HEK293 (cell line): Measurements from ENCODE around the gene NOP10.

Experiments
- ATF2 ChIP-seq: fragments of 450-650 bp; formaldehyde crosslinking; IDR thresholded peaks from 2 replicates; pipeline ENCODE4 v1.5.1; 2016; ENCODE audit warnings: missing biosample characterization, missing genetic modification characterization, low read depth
- CTCF ChIP-seq: fragments of 450-650 bp; formaldehyde crosslinking; IDR thresholded peaks from 2 replicates; pipeline ENCODE4 v1.5.1; 2016; ENCODE audit warnings: missing biosample characterization, missing genetic modification characterization
- HOXC10 ChIP-seq: sonication (generic); formaldehyde crosslinking; IDR thresholded peaks from 2 replicates; pipeline ENCODE4 v1.8.1; 2023; ENCODE audit warnings: mild to moderate bottlenecking, missing genetic modification reagents
- REPIN1 ChIP-seq: fragments of 450-650 bp; formaldehyde crosslinking; IDR thresholded peaks from 2 replicates; pipeline ENCODE4 v1.5.1; 2017; ENCODE audit warnings: missing biosample characterization, missing genetic modification characterization, low read depth
- SCRT1 ChIP-seq: fragments of 450-650 bp; formaldehyde crosslinking; IDR thresholded peaks from 2 replicates; pipeline ENCODE4 v1.5.1; 2016; ENCODE audit warnings: missing biosample characterization, missing genetic modification characterization, borderline replicate concordance
- SCRT2 ChIP-seq: fragments of 450-650 bp; formaldehyde crosslinking; IDR thresholded peaks from 2 replicates; pipeline ENCODE4 v1.5.1; 2016; ENCODE audit warnings: missing biosample characterization, missing genetic modification characterization
- TSHZ1 ChIP-seq: fragments of 450-650 bp; formaldehyde crosslinking; IDR thresholded peaks from 2 replicates; pipeline ENCODE4 v1.5.1; 2016; ENCODE audit warnings: missing biosample characterization, missing genetic modification characterization, borderline replicate concordance
- WT1 ChIP-seq: fragments of 450-650 bp; formaldehyde crosslinking; IDR thresholded peaks from 2 replicates; pipeline ENCODE4 v1.5.1; 2016; ENCODE audit warnings: missing biosample characterization, missing genetic modification characterization
- ZBTB10 ChIP-seq: fragments of 450-650 bp; formaldehyde crosslinking; IDR thresholded peaks from 2 replicates; pipeline ENCODE4 v1.5.1; 2016; ENCODE audit warnings: missing biosample characterization, missing genetic modification characterization
- ZBTB17 ChIP-seq: fragments of 450-650 bp; formaldehyde crosslinking; IDR thresholded peaks from 2 replicates; pipeline ENCODE4 v1.5.1; 2016; ENCODE audit warnings: missing biosample characterization, missing genetic modification characterization
- ZNF114 ChIP-seq: fragments of 450-650 bp; formaldehyde crosslinking; IDR thresholded peaks from 2 replicates; pipeline ENCODE4 v1.5.0; 2017; ENCODE audit warnings: missing biosample characterization, missing genetic modification characterization
- ZNF18 ChIP-seq: fragments of 450-650 bp; formaldehyde crosslinking; IDR thresholded peaks from 2 replicates; pipeline ENCODE4 v1.5.1; 2016; ENCODE audit warnings: missing biosample characterization, missing genetic modification characterization
- ZNF184 ChIP-seq: fragments of 450-650 bp; IDR thresholded peaks from 2 replicates; pipeline ENCODE4 v1.5.1; 2018; ENCODE audit warnings: missing biosample characterization, mild to moderate bottlenecking, missing genetic modification characterization
- ZNF335 ChIP-seq: fragments of 450-650 bp; formaldehyde crosslinking; conservative IDR thresholded peaks from 2 replicates; pipeline ENCODE4 v1.5.1; 2016; ENCODE audit warnings: missing biosample characterization, missing genetic modification characterization
- ZNF513 ChIP-seq: fragments of 450-650 bp; IDR thresholded peaks from 2 replicates; pipeline ENCODE4 v1.5.1; 2018; ENCODE audit warnings: missing biosample characterization, missing genetic modification characterization
- ZNF521 ChIP-seq: fragments of 450-650 bp; formaldehyde crosslinking; IDR thresholded peaks from 2 replicates; pipeline ENCODE4 v1.5.1; 2017; ENCODE audit warnings: missing biosample characterization, mild to moderate bottlenecking, missing genetic modification characterization
- ZNF555 ChIP-seq: fragments of 450-650 bp; formaldehyde crosslinking; conservative IDR thresholded peaks from 2 replicates; pipeline ENCODE4 v1.5.1; 2017; ENCODE audit warnings: missing biosample characterization, mild to moderate bottlenecking, missing genetic modification characterization, inconsistent platforms
- ZNF580 ChIP-seq: fragments of 450-650 bp; formaldehyde crosslinking; IDR thresholded peaks from 2 replicates; pipeline ENCODE4 v1.5.1; 2016; ENCODE audit warnings: missing biosample characterization, missing genetic modification characterization
- ZNF621 ChIP-seq: fragments of 450-650 bp; formaldehyde crosslinking; IDR thresholded peaks from 2 replicates; pipeline ENCODE4 v1.5.1; 2017; ENCODE audit warnings: missing biosample characterization, missing genetic modification characterization
- ZNF624 ChIP-seq: fragments of 450-650 bp; formaldehyde crosslinking; IDR thresholded peaks from 2 replicates; pipeline ENCODE4 v1.5.1; 2017; ENCODE audit warnings: missing biosample characterization, missing genetic modification characterization
- ZNF626 ChIP-seq: fragments of 450-650 bp; sonication (Bioruptor Pico); formaldehyde crosslinking; IDR thresholded peaks from 2 replicates; pipeline ENCODE4 v1.5.1; 2018; ENCODE audit warnings: missing biosample characterization, missing genetic modification characterization, inconsistent platforms
- ZNF639 ChIP-seq: fragments of 450-650 bp; formaldehyde crosslinking; IDR thresholded peaks from 2 replicates; pipeline ENCODE4 v1.5.1; 2016; ENCODE audit warnings: missing biosample characterization, missing genetic modification characterization
- ZNF670 ChIP-seq: fragments of 450-650 bp; formaldehyde crosslinking; IDR thresholded peaks from 2 replicates; pipeline ENCODE4 v1.5.1; 2016; ENCODE audit warnings: missing biosample characterization, missing genetic modification characterization, low read depth
- ZNF785 ChIP-seq: fragments of 450-650 bp; formaldehyde crosslinking; IDR thresholded peaks from 2 replicates; pipeline ENCODE4 v1.5.1; 2016; ENCODE audit warnings: missing biosample characterization, missing genetic modification characterization

Gene NOP10

GRCh38 chr15:34367101-34368081, 24.5 kb upstream of the NOP10 start, which contains the start of gene LPCAT4 (continued):
- TF ChIP-seq ZNF513 (tag by site-specific recombination) (no peak), ZNF555 (tag by site-specific recombination) (no peak), ZNF580 (no peak), REPIN1 (tag by site-specific recombination) (peak; percentile 54; the same call in 1 of the 2 replicates), ZBTB17 (tag by site-specific recombination) (peak; percentile 86), CTCF (tag by site-specific recombination) (peak; percentile 99), ZNF621 (tag by site-specific recombination) (no peak), ZNF624 (tag by site-specific recombination) (no peak), ZNF114 (no peak), ZNF639 (peak; percentile 44), SCRT1 (tag by site-specific recombination) (no peak), ZNF670 (tag by site-specific recombination) (no peak), HOXC10 (CRISPR knock-in tag) (no peak), ZNF184 (tag by site-specific recombination) (no peak), ZNF626 (tag by site-specific recombination) (no peak), ZNF785 (no peak), ATF2 (tag by site-specific recombination) (no peak), TSHZ1 (tag by site-specific recombination) (peak; percentile 33; the same call in 1 of the 2 replicates), ZNF18 (tag by site-specific recombination) (no peak), ZBTB10 (peak; percentile 83), ZNF521 (tag by site-specific recombination) (no peak), ZNF335 (peak; percentile 90), SCRT2 (tag by site-specific recombination) (0 out of 2 replicates have a peak, but pooled peaks have one; percentile 23), WT1 (tag by site-specific recombination) (no peak)
